Diencephalon (tissue), 1 donor: ENCODE results near the gene ALDH1A2. TPM values are rescaled to one million over a fixed set of nuclear protein-coding genes. Genes with fewer than 3 reads are reported as not detected.

Experiments
- total RNA-seq: library from RNA; depleted of rRNA; stranded (reverse); fragments of >200 nt; gene quantifications from one replicate; pipeline ENCODE4 v1.2.3, GENCODE V29; 2014

The ALDH1A2 gene
- 7.4 TPM for total RNA-seq

GRCh38 chr15:58065445-58066041 lies at the start of gene ALDH1A2:
ALDH1A2 (minus strand) TSS chr15:58065711; CDS start chr15:58065650, 61 bp downstream.

Other genes starting within 250 kb of the ALDH1A2 start
- 0.92 TPM for gene AQP9, start 72.7 kb upstream of the ALDH1A2 start, total RNA-seq